ENCODE measurements around the gene CHST1. TPM values are rescaled to one million over a fixed set of nuclear protein-coding genes. Genes with fewer than 3 reads are reported as not detected.

Gene CHST1
- total and polyA plus RNA-seq, 2 experiments from 2014 or later, result 0.84 to 2.7 TPM

GRCh38 chr11:45667929-45668680, 2.7 kb upstream of the CHST1 start (continued):
- TF ChIP-seq CTCF (conservative IDR thresholded peaks at IDR 0.05; ENCODE audit: low read depth in 2 of 2) (no peak), JUNB (IDR thresholded peaks at IDR 0.05; ENCODE audit: unreplicated experiment) (no peak), STAT1 (IDR thresholded peaks at IDR 0.05; ENCODE audit: unreplicated experiment) (no peak), EZH2 (IDR thresholded peaks at IDR 0.05; ENCODE audit: low read depth, unreplicated experiment) (no peak), EZH2phosphoT487 (IDR thresholded peaks at IDR 0.05; ENCODE audit: unreplicated experiment) (no peak), ZNF114 (CRISPR knock-in tag; IDR thresholded peaks at IDR 0.05) (no peak), ZNF331 (CRISPR knock-in tag; IDR thresholded peaks at IDR 0.05; ENCODE audit: low read depth) (no peak), NANOG (IDR thresholded peaks at IDR 0.05; ENCODE audit: borderline replicate concordance) (no peak), CREB1 (CRISPR knock-in tag; IDR thresholded peaks at IDR 0.05; ENCODE audit: low read depth) (no peak)
- TF ChIP-seq, protein P1, sequence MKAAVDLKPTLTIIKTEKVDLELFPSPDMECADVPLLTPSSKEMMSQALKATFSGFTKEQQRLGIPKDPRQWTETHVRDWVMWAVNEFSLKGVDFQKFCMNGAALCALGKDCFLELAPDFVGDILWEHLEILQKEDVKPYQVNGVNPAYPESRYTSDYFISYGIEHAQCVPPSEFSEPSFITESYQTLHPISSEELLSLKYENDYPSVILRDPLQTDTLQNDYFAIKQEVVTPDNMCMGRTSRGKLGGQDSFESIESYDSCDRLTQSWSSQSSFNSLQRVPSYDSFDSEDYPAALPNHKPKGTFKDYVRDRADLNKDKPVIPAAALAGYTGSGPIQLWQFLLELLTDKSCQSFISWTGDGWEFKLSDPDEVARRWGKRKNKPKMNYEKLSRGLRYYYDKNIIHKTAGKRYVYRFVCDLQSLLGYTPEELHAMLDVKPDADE (IDR thresholded peaks at IDR 0.05), result no peak
- TF ChIP-seq, protein P2, sequence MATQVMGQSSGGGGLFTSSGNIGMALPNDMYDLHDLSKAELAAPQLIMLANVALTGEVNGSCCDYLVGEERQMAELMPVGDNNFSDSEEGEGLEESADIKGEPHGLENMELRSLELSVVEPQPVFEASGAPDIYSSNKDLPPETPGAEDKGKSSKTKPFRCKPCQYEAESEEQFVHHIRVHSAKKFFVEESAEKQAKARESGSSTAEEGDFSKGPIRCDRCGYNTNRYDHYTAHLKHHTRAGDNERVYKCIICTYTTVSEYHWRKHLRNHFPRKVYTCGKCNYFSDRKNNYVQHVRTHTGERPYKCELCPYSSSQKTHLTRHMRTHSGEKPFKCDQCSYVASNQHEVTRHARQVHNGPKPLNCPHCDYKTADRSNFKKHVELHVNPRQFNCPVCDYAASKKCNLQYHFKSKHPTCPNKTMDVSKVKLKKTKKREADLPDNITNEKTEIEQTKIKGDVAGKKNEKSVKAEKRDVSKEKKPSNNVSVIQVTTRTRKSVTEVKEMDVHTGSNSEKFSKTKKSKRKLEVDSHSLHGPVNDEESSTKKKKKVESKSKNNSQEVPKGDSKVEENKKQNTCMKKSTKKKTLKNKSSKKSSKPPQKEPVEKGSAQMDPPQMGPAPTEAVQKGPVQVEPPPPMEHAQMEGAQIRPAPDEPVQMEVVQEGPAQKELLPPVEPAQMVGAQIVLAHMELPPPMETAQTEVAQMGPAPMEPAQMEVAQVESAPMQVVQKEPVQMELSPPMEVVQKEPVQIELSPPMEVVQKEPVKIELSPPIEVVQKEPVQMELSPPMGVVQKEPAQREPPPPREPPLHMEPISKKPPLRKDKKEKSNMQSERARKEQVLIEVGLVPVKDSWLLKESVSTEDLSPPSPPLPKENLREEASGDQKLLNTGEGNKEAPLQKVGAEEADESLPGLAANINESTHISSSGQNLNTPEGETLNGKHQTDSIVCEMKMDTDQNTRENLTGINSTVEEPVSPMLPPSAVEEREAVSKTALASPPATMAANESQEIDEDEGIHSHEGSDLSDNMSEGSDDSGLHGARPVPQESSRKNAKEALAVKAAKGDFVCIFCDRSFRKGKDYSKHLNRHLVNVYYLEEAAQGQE (IDR thresholded peaks at IDR 0.05; ENCODE audit: unreplicated experiment), result no peak

Data from GM23338 (cell line).